DMS 273 (cell line): ENCODE data around the gene ZBTB20.
A peak's percentile ranks its signal among the peaks of the same experiment; 100 is the strongest.
"Not testable (repeated sequence)": the region's sequence is repeated elsewhere in the genome, so short reads cannot be mapped to it uniquely, and the experiment has no call there.

Source experiments
- DNase-seq: peaks from one replicate; lab custom pipeline; 2025; ENCODE audit not compliant: unreplicated experiment; lab: John Stamatoyannopoulos, UW

ZBTB20 gene

DNA sequence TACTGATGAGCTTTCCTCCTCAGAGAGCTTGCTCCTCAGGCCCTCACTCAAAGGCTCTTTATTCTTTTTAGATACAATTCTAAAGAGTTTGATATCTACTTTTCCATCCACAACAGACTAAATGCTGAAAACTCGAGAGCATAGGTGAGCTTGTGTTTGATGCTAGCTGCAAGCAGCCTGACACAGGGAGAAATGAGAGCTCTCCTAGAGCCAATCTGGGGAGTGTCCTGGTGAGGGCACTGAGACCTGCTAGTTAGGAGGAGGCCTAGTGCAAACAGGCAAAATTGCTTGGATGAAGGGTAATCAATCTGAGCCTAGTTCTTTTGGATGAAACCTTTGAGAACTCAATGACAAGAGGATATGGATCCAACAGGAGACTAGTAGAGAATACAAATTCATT, 300.8 kb downstream of the ZBTB20 start:
- peak; percentile 36 for DNase-seq

DNA sequence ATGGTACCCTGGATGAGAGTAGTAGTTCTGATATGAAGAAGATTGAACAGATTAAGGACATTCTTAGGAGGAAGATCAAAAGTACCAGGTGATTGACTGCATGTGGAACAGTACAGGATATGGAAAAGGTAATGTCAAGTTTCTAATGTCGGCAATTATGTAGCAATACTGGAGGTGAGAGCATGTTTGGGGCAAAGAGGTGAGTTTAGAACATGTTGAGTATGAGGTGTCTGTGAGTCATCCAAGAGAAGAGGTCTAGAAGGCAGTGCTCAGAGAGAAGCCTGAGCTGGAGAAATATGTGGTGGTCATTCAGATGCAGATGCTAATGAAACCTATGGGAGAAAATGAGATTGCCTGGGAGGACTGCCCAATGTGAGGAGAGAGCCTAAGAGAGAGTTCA, 305.6 kb downstream of the ZBTB20 start:
- no peak for DNase-seq

DNA sequence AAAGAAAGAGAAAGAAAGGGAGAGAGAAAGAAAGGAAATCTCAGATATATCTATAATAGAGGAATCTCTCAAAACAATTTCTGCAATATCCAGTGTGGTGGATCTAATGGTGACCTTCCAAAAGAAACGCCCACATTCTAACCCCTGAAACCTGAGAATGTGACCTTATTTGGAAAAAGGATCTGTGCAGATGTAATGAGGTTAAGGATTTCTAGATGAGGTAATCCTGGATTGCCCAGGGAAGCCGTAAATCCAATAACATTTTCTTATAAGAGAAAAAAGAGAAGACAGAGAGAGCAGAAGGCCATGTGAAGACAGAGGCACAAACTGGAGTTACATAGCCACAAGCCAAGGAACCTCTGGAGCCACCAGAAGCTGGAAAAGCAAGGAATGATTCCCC, 307.6 kb downstream of the ZBTB20 start:
- peak; percentile 67 for DNase-seq

DNA sequence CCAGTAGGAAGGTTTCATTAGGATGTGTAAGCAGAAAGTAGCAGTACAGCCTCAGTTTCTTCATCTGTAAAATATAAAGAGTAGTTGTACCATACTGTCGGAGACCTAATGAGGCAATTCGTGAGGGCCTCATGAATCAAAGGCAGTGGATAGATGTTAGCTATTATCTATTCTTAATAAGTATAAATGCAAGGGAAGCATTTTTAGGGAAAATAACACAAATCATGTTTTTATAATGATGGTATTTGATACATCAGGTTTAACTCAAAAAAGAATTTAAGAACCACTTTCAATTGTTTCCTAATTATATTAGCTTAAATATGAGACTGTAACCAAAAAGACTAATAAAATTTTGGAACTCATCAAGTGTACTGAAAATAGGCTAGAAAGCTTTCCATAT, 309.1 kb downstream of the ZBTB20 start:
- DNase-seq = no peak

DNA sequence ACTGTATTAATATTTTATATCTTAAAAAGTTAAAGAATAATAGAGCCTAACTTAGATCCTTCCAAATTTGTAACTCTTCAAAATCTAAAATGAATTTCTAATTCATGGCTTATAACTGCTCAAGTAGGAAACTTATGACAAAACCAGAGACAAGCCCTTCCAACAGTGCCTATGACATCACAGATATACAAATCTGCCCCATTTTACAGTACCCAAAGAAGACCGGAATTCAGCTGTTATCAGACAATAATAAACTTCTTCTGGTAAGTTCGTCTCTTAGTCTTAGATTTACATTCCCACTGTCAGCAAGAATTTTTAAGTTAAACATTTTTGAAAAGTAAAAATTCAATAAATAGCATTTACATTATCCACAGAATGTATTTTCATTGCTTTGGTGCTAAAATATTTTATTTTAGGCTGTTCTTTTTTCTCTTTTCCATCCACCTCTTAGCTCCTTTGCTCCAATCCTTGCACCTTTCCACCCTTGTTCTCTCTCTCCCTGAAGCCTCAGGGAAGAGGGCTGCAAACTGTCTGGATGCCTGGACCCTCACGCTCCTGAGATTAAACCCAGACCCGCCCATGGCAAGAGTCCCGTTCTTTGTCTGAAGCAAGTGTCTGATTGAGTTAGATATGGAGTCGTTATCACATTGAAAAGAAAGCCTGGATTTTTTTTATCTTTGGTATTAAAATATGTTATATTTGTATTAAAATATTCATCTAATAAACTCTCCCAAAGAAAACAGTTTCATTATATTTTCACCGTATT, 312.7 kb downstream of the ZBTB20 start:
- DNase-seq = no peak

DNA sequence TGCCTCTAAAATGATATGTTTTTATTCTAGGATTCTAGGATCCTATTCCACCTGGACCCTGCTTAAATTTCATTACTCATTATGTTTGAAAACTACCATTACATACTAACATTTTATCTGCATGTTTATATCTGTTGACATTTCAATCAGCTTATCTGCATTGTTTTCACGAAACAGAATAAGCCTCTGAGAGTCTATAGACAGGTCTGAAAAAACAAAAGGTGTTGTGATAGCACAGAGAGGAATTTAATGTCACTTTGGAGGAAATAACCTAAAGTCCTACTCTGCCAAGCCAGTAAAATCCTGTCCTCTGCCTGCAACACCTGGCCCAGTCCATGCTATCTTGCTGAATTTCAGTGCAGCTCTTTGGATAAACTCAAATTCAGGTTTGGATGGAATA, 315.2 kb downstream of the ZBTB20 start:
- no peak for DNase-seq

DNA sequence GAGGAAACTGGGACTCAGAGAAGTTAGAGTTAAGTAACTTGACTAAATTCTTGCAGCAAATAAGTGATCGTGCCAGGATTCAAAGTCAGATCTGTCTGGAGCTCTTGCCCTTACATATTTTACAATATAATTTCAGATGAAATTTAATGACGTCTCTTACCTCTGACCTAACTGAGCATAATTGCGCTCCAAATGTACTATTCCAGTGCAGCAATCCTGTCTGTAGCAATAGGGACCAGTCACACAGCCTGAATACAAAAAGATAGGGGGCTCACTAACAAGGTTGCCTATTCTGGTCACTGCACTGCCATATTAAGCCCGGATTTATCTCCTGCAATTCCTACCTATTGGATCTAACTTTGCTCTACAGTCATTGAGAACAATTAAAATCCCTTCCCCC, 316.4 kb downstream of the ZBTB20 start:
- no peak for DNase-seq

DNA sequence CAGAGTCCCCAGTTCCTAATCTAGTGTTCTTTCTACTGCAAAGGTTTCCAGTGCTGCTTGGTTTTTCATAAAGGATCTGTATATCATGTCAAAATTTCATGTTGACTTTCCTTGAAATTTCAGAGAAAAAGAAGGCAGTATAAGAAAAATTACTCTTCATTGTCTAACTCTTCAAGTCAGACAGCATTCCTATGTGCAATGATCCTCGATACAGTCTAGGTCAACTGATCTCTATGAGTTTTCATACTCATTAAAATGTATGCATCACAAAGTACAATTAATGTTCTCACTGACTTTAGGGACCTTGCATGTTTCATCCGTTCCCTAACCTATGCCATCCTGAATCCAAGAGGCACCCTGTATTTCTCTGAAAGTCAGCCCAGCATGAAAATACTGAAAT, 317.3 kb downstream of the ZBTB20 start:
- peak; percentile 21 for DNase-seq

DNA sequence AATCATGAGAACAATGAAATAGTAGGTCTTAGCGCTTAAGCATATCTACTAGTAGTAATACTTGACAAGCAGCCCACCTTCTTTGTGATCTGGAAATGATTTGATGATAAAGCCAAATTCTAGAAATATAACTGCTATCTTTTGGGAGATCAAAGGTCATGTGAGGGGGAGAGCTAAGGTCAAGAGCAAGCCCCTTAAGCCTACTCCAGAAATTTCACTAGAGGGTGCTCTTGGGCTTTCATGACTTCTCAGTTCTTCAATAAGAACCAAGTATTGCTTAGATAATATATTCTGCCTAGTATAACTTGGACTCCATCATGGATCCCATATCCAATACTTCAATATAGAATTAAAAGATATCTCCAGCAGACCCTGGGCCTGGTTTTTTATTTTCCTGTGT, 319.6 kb downstream of the ZBTB20 start:
- peak; percentile 89 for DNase-seq

DNA sequence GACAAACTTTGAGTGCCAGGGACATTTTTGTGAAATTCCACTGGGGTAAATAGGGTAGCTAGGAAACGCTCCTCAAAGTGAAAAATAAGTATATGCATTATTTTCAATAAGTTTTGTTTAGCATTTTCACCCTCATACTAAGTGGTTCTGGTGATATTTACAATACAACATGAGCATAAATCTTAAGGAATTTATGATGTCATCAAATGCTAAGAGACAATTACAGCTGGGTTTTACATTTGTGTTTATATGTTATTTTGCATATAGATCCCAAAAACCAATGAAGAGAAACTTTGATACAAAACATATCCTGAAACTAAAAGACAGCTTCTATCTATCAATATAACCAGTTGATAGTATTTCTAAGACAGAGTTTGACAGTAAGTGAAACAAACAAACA, 323.1 kb downstream of the ZBTB20 start:
- no peak for DNase-seq

DNA sequence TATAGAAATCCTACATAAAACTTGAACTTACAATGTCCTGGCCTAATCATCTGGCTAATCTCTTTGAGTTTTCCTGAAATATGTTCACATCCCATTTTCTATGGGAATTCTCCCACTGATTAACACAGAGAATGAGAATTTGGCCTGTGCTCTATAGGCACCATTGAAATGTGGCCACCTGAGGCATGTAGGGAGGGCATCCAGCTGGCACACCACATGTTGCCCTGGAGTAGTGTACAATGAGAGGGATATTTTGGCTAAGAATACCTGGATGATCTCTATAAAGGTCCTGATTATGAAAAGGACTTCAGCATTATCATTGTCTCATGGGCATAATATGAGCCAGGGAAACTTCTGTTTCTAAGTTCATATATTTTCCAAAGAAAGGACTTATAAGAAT, 324.0 kb downstream of the ZBTB20 start:
- peak; percentile 84 for DNase-seq

DNA sequence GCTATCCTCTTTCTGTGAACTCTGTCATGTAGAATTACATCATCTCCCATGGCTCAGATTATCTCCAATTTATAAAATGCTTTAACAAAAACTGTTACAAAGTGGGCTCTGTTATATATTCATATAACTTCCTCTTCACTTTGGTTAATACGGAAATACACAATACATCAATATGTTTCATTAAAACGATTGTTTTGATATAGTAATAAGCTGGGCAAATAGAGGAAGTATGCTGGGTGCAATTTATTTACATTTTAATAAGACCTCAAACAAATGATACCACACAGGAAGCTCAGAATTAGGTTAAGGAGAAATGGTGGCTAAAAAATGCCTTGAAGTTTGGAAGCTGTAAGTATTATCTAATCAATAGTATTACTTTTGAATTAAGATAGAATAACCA, 331.0 kb downstream of the ZBTB20 start:
- no peak for DNase-seq

DNA sequence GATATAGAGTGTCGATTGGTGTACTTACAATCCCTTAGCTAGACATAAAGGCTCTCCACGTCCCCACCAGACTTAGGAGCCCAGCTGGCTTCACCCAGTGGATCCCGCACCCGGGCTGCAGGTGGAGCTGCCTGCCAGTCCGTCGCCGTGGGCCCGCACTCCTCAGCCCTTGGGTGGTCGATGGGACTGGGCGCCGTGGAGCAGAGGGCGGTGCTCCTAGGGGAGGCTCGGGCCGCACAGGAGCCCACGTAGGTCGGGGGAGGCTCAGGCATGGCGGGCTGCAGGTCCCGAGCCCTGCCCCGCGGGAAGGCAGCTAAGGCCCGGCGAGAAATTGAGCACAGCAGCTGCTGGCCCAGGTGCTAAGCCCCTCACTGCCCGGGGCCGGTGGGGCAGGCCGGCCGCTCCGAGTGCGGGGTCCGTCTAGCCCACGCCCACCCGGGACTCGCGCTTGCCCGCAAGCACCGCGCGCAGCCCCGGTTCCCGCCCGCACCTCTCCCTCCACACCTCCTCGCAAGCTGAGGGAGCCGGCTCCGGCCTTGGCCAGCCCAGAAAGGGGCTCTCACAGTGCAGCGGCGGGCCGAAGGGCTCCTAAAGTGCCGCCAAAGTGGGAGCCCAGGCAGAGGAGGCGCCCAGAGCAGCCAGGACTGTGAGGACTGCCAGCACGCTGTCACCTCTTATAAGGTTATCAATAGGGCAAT, 334.4 kb downstream of the ZBTB20 start:
- DNase-seq = not testable (repeated sequence)

DNA sequence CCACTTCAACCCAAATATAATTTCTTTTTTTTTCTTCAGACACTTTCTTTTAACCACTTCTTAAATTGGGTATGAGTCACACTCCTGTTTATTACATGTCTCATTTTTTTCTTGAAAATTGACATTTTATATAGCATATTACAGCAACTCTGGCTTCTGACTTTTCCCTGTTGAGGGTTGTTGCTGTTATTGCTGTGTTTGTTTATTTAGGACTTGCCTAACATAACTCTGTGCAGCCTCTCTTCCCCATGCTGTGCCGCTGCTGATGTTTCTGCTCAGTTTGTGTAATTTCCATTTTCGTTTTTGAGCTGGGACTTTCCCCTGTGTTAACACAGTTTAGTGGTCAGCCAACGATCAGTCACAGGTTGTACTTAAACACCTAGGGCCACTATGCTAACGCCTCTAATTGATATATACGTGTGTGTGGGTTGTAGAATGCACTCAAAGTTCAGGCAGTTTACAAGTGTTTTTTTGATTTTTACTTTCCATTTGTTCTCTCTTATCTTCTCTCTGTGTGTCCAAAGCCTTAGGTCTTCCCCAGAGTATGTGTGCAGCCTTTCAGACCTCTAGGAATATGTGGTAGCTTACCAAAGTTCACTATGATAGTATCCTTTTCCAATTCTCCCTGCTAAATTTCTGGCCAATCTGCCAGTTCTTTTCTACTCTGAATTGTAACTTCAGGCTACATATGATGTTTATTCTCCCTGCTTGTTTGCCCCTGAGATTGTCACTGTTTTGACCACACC, 337.2 kb downstream of the ZBTB20 start:
- no peak for DNase-seq

DNA sequence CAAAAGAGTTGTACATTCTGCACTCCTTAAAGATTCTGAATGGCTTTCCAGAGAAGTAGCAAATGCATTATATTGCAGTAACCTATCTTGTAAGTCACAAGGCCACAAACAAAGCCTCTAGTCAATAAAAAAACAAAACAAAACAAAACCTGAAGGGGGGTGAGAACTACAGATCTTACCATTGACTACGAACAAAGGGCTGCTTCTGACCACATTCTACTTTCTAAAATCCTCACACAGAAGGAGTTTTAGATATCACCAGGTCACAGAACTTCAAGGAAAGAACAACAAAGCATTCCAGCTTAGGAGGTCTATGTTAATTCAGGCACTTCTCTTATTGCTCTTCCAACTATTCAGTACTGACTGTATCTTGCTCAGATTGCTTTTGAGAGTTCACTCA, 343.0 kb downstream of the ZBTB20 start:
- DNase-seq = no peak

DNA sequence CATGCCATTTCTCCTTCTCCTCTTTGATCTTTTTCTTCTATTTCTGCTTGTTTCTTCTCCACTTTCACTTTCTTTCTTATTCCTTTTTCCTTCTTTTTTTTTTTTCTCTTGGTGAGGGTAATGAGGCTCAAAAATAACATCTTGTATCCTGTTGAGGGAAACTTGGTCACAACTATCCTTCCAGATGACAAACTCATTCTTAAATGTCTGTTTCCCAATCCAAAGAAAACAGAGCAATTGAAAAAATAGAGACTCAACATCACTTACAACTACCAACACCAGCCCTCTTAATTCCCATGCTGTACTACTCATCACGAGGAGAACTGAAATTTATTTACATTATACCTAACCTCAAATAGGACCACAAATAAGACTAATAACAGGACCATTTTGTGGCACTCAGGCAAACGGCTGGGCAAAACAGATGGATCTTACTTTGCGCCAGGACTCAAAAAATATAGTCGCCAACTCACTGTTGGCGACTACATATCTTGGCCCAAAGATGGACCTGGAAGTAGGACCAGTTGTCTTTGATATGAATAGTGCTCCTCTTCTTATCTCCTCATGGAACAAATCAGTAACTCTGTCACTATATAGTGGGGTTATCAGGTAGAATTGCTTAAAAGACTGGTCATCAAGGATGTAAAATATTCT, 343.9 kb downstream of the ZBTB20 start:
- DNase-seq = no peak

DNA sequence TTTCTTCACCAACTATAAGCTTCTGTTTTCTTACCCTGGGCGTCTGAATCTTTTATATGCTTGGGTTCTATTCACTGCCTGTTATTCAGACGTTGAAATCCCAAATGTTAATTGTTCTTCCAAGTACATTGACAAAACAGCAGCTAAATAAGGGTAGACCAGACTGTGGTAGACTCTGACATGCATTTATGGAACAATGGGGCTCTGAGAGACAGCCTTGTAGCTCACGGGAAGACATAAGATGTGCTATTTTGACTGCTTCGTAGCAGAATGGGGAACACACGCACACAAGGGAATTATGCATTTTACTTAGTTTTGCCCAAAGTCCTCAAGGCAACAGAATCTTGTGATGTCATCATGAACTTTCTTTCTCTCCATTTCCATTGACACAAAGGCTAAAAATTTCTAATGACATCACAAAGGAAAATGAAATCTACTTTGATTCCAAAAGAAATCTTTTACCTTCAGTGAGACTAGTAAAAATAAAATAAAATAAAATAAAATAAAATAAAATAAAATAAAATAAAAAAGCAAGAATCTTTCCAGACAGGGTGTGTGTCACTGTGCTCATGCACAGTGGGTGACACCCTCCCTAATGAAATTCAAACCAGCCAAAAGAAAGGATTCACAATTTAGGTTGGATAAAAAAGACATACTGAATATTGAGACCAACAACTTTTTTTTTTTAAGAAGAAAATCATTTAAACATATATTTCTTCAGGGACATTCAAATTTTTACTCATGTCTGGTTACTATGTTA, 346.6 kb downstream of the ZBTB20 start:
- no peak for DNase-seq

DNA sequence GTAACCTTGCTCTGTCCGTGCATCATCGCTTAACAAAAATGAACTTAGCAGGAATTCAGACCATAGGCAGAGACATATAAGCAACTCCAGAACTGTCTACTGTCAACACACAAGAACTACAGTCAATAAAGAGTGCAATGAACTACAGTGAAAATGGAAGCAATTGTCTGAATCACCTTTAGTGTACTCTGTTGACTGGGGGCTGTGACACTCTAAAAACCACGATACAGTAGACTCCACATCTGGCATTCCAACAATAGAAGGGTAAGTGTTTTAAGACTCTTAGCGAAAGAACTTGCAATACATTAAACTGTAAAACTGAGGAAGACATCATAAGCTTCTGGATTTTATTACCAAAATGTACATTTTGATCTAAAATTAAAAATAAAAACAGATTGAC, 347.3 kb downstream of the ZBTB20 start:
- DNase-seq = no peak

DNA sequence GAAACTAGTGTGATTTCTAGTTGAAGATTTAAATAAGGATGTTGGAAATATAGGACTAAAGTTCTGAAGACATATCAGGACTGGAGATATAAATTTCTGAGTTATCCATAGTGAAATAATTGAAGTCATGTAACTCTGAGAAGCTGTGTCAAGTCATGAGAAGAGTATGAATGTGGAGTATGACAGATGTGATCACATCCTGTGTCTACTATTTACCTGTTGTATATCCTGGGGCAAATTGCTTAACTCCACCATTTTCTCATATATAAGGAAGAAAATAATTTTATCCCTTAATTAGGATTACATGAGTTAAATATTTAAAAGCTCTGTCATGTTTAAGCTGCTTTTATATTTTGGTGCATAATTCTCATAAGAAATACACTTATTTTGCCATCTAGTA, 350.3 kb downstream of the ZBTB20 start:
- no peak for DNase-seq

DNA sequence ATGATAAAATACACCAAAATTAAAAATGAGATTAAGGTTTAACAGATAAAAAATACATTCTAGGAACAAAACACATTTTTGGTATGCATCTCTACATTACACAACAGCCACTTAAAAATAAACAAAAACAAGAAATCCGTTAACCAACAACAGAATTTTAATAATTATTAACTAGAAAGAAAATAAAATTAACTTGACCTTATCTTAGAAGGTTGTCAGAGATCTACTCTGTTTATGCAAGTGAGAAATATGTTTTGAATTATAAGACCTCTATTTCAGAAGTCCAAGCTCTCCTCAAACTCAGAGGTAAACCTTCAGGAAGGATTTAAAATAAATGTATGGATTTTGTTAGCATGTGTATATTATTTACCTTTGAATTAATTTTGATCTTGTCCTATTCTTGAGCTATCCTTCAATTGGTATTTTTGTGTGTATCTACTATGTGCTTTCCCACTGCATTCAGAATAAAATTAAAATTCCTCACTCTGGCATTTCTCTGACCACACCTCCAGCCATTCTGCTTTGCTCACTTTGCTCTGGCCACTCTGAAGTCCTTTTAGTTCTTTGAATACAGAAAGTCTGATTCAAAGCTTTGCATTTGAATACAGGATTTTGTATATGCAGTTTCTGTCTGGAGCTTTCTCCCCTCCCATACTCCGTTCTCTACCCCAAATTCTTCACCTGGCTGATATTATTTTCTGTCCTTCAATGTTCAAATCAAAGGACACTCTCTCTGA, 352.0 kb downstream of the ZBTB20 start:
- DNase-seq = no peak
